ENCODE data around the gene PLCB1.
"Not testable (repeated sequence)": the region's sequence is repeated elsewhere in the genome, so short reads cannot be mapped to it uniquely, and the experiment has no call there.

The PLCB1 gene

DNA sequence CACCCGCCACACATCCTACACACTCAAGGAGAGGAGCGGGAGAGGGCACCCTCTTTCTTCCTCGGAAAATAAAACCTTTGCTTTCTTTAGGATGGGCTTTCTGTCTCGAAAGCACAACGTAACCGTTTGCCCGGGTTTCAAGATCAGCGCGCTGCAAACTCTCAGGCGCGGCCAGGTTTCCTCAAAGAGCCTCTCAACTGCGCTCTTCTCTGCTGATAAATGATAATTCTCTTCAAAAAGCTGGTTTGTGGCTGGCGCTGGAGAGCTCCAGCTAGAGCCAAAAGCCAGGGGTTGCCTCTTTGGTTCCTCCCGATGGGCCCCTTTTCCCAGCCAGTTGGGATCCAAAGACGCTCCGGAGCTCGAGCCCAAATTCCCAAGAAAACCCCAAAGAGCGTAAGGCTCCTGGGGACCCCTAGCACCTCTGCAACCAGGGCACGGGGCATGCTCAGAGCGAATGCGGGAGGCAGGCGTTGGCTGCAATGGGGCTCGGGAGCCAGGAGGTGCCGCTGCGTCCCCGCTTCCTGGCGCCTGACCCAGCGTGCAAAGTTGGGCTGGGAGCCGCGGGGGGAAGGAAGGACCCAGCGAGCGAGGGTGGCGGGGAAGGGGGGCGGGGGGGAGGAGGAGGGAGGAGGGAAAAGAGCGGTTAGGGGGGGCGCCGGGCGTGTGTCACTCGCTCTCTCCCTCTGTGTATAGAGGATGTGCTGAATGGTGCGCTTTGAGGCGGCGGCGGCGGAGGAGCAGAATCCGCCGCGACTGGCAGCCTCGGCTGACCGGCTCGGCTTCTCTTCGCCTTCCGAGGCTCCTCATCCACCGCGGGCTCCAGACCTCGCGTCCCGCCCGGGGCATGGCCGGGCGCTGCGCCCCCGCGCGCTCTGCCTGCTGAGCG lies at the start of gene PLCB1:
TSS of gene PLCB1 (plus strand) at position 669 of the 886 bp plus-strand sequence. CDS start 386 bp downstream, outside the sequence.
- no peak for FAIRE-seq

- no peak for FAIRE-seq
Measured at GRCh38 chr20:8082989-8083388, 49.1 kb upstream of the PLCB1 start.

- FAIRE-seq = no peak
Measured at GRCh38 chr20:8089668-8090067, 42.4 kb upstream of the PLCB1 start.

DNA sequence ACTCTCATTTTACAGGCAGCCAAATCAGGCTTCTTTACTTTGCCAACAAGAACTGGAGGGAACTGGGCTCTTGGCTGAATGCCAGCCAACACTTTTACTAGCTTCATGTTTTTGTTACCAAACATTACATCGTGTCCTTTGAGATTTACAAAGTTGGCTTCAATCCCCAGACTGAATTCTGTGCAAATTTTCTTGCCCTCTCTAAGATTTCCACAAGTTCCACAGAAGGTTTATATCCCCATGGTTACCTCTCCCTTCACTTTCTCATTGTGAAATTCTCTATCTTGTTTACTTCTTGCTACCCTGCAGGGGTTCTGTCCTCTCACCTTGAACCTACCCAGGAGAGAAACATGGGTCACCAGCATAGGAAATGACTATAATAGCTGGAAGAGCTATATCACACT lies 37.6 kb upstream of the PLCB1 start:
- FAIRE-seq = no peak

- FAIRE-seq = no peak
Measured at GRCh38 chr20:8094850-8095249, 37.2 kb upstream of the PLCB1 start.

GRCh38 chr20:8095648-8096572 lies 36.2 kb upstream of the PLCB1 start:
- FAIRE-seq = no peak

DNA sequence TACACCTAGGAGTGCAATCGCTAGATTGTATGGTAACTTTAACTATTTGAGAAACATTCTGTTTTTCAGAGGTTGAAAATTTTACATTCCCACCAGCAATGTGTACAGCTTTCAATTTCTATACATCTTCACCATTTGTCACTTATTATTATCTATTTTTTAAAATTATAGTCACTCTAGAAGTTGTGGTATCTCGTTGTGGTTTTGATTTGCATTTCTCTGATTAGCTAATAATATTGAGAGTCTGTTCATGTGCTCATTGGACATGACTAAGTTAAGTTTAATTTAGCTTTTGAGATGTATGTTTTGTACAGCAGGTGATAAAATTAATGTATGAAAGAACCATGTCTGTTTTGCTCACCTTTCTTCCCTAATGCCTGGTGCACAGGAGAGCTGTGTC lies 34.8 kb upstream of the PLCB1 start:
- FAIRE-seq = no peak

GRCh38 chr20:8104252-8104651 lies 27.8 kb upstream of the PLCB1 start:
- FAIRE-seq = no peak

DNA sequence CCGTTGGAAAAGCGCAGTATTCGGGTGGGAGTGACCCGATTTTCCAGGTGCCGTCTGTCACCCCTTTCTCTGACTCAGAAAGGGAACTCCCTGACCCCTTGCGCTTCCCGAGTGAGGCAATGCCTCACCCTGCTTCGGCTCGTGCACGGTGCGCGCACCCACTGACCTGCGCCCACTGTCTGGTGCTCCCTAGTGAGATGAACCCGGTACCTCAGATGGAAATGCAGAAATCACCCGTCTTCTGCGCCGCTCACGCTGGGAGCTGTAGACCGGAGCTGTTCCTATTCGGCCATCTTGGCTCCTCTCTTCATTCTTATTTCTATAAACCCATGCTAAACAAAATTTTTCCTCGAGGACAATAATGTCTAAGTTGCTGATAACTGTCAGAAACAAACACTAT lies 17.5 kb upstream of the PLCB1 start:
- not testable (repeated sequence) for FAIRE-seq

DNA sequence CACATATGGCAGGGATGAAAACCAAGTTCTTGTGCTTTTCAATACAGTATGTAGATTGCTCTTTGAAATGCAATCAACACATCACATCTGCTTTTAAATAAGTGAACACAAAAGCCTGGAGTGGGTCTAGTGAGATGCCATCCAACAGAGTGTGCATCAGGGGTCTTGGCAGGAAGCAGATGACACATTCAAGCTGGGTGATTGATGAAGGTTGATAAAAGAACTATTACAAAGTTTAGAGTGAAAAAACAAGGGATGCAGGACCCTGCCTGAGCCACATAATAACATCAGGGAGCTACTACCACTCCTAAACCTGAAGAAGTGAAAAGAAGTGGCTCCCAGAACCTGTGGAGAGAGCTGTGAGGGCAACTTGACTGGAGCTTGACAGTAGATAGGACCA lies 16.6 kb upstream of the PLCB1 start:
- no peak for FAIRE-seq

- no peak for FAIRE-seq
Measured at GRCh38 chr20:8116067-8116811, 15.8 kb upstream of the PLCB1 start.

GRCh38 chr20:8117636-8118035 lies 14.4 kb upstream of the PLCB1 start:
- FAIRE-seq = no peak

- no peak for FAIRE-seq
Measured at GRCh38 chr20:8118039-8118438, 14.0 kb upstream of the PLCB1 start.

DNA sequence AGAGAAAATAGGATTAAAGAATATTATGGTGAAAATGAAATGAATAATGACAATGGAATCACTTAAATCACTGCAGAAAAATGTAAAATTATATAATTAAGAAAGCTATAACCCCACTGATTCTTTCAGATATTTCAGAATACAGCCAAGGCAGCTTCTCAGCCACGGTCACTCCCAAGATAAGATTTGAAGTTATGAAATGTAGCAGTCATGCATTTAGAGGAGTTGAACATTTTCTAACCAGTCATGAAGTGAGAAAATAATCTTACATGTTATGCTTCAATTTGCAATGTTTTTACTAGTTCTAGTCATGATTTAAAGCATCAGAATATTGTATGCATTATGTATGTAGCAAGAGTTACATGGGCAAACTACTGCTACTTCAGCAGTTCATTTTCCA lies 13.3 kb upstream of the PLCB1 start:
- FAIRE-seq = no peak

DNA sequence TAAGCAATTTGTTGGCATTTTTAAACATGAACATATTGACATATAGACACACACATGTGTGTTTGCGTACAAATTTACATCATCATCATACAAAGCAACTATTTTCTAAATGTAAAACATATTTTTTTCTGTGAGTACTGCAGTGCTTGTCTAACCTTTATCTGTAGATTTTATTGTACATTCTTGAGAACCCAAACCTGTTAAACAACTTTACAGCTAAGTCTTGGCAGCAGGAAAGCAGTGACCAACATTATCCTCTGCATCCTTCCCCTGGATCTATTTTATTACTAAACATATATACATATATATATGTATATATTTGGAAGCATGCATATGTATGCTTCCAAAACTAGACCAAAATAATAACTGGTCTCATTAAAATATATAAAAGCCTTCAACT lies 10.4 kb upstream of the PLCB1 start:
- FAIRE-seq = no peak

GRCh38 chr20:8124639-8125038 lies 7.4 kb upstream of the PLCB1 start:
- peak; percentile 30 for FAIRE-seq

- FAIRE-seq = no peak
Measured at GRCh38 chr20:8126181-8126580, 5.9 kb upstream of the PLCB1 start.

DNA sequence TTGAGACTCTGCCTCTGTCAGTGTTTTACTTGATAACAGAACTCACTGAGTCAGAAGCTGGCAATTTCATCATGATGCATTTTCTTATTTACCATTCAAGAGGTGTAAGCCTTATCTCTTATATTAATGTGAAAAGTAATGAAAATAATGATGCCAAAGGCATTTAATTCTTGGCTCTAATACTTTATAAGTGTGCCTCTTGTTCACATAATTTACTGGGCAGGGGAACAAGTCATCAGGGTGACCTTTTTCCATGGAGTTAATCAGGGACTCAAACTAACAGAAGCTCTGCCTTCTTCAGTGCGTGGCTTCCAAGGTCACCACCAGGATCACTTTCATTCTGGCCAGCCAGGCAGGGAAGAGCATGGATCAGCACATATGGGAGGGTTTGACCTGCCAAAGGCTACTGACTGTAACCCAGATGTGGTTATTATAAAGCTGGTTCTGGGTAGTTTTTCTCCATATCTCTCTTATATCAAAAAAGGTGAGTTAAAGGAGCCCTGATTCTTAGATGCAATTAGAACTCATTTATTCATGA lies 5.2 kb upstream of the PLCB1 start:
- no peak for FAIRE-seq

DNA sequence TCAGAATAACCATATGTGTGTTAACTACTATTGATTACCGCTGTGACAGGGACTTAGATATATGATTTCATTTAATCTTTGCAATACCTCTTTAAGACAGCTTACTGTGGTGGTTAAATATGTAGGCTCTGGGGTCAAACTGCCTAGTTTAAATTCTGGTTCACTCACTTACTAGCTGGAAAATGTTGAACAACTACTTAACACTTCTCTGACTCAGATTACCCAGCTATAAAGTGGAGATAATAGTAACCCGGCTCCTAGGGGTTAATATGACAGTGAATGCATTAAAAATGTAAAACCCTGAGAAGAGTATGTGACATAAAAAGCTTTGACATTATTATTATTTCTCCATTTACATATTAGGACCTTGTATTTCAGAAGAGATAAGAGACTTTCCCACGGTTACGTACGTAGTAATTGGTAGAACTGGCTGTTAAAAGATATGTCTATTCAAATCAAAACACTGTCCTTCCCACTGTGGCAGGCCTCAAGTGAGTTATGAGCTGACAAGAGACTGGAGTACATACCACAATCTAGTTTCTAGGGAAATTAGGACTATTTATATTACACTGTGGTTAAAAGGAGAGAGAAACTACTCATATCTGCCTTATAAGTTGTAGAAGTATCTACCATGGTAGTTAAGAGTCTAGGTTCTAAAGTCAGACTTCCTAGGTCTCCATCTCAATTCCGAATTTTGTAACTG lies 4.4 kb upstream of the PLCB1 start:
- FAIRE-seq = no peak

GRCh38 chr20:8128291-8129060 lies 3.6 kb upstream of the PLCB1 start:
- no peak for FAIRE-seq
